Activated CD4-positive, alpha-beta T cell treated with anti-CD3 and anti-CD28 coated beads, Interleukin-2, amount 50 U/mL, for 4 hours (primary cell): ENCODE data around the gene DOLK.
"Not testable (repeated sequence)": the region's sequence is repeated elsewhere in the genome, so short reads cannot be mapped to it uniquely, and the experiment has no call there.

ENCODE experiments used
- DNase-seq, 2 experiments: peaks; one replicate each; pipeline ENCODE4 v3.0.0-alpha.2; 2020

DOLK gene

GRCh38 chr9:128947527-128948301, at the start of gene DOLK, which contains the start of gene NUP188:
Gene DOLK, minus strand, starts transcription at chr9:128947603. Its CDS starts 300 bp downstream, at chr9:128947303.
Gene NUP188, plus strand, starts transcription at chr9:128947699. Its CDS starts 21 bp downstream, at chr9:128947720.
- peak; percentile 99 for DNase-seq

GRCh38 chr9:128995791-128996190, 48.4 kb upstream of the DOLK start:
- DNase-seq, result no peak

GRCh38 chr9:128992995-128993394, 45.6 kb upstream of the DOLK start:
- DNase-seq, result no peak

GRCh38 chr9:128987805-128988204, 40.4 kb upstream of the DOLK start:
- DNase-seq, result no peak

- no peak for DNase-seq
Observed at GRCh38 chr9:128986671-128987070, 39.3 kb upstream of the DOLK start.

- no peak for DNase-seq
Observed at GRCh38 chr9:128983536-128983935, 36.1 kb upstream of the DOLK start.

GRCh38 chr9:128979111-128979510, 31.7 kb upstream of the DOLK start:
- DNase-seq, result no peak

- DNase-seq, result no peak
Observed at GRCh38 chr9:128972956-128973355, 25.6 kb upstream of the DOLK start.

GRCh38 chr9:128969491-128969890, 22.1 kb upstream of the DOLK start:
- no peak for DNase-seq

GRCh38 chr9:128961403-128961802, 14.0 kb upstream of the DOLK start:
- DNase-seq, result not testable (repeated sequence)

- no peak for DNase-seq
Observed at GRCh38 chr9:128947277-128947526, 201 bp downstream of the DOLK start.

- DNase-seq, result peak; percentile 4 to 14
Observed at GRCh38 chr9:128946571-128947276, 679 bp downstream of the DOLK start.

GRCh38 chr9:128945798-128946501, 1.5 kb downstream of the DOLK start:
- DNase-seq, result no peak

GRCh38 chr9:128944966-128945365, 2.4 kb downstream of the DOLK start:
- DNase-seq, result not testable (repeated sequence)

GRCh38 chr9:128943832-128944620, 3.4 kb downstream of the DOLK start:
- DNase-seq, result no peak

GRCh38 chr9:128940946-128941755, 6.3 kb downstream of the DOLK start:
- DNase-seq, result no peak

- DNase-seq, result no peak
Observed at GRCh38 chr9:128940271-128940921, 7.0 kb downstream of the DOLK start.

- DNase-seq, result no peak
Observed at GRCh38 chr9:128937310-128938165, 9.9 kb downstream of the DOLK start.

GRCh38 chr9:128936171-128936865, 11.1 kb downstream of the DOLK start:
- no peak for DNase-seq

GRCh38 chr9:128933731-128934130, 13.7 kb downstream of the DOLK start:
- no peak for DNase-seq
